A673 (cell line): ENCODE data around the gene PFKFB3. TPM values are rescaled to one million over a fixed set of nuclear protein-coding genes. Genes with fewer than 3 reads are reported as not detected.

Source experiments
- BruUV-seq: library from RNA; stranded (reverse); fragments of 400-500 nt; replicated peaks from 2 replicates; lab custom pipeline; 2021; lab: Mats Ljungman, UMichigan
- CTCF ChIA-PET: fragments of 300-600 bp; sonication (Branson Sonifier 250); formaldehyde crosslinking; loops from one replicate; lab custom pipeline; 2022; ENCODE audit warnings: antibody characterized with exemption; lab: Charles Lee
- POLR2A ChIA-PET: fragments of 300-600 bp; sonication (Branson Sonifier 250); formaldehyde crosslinking; loops from one replicate; lab custom pipeline; 2022; ENCODE audit warnings: antibody characterized with exemption; ENCODE audit not compliant: low non-redundant PET; lab: Charles Lee
- DNase-seq: peaks from one replicate; pipeline ENCODE4 v3.0.0-alpha.2; 2015; ENCODE audit warnings: low spot score
- H3K27ac ChIP-seq: fragments of 200-600 bp; sonication (generic); 2 replicates; pipeline ENCODE4 v1.5.1; 2016; ENCODE audit warnings: mixed run types, low read depth, mild to moderate bottlenecking, mixed read lengths, antibody characterized with exemption, low read length; ENCODE audit not compliant: poor library complexity, severe bottlenecking
- H3K27me3 ChIP-seq: fragments of 200-600 bp; sonication (generic); replicated peaks from 2 replicates; pipeline ENCODE4 v1.6.1; 2017; ENCODE audit warnings: mixed run types, low read depth, mild to moderate bottlenecking, mixed read lengths, antibody characterized with exemption, low read length; ENCODE audit not compliant: insufficient read depth, poor library complexity
- H3K36me3 ChIP-seq: fragments of 200-600 bp; sonication (generic); 2 replicates; pipeline ENCODE4 v1.6.1; 2016; ENCODE audit warnings: mixed run types, mild to moderate bottlenecking, mixed read lengths, antibody characterized with exemption, low read length; ENCODE audit not compliant: insufficient read depth, poor library complexity, severe bottlenecking
- H3K4me1 ChIP-seq: fragments of 200-600 bp; sonication (generic); 2 replicates; pipeline ENCODE4 v1.6.1; 2017; ENCODE audit warnings: mixed run types, mild to moderate bottlenecking, mixed read lengths, antibody characterized with exemption, low read length; ENCODE audit not compliant: insufficient read depth, poor library complexity, severe bottlenecking
- H3K4me3 ChIP-seq: fragments of 200-600 bp; sonication (generic); 2 replicates; pipeline ENCODE4 v1.5.1; 2016; ENCODE audit warnings: low read depth, mixed run types, mild to moderate bottlenecking, mixed read lengths, low read length; ENCODE audit not compliant: poor library complexity, severe bottlenecking
- H3K9me3 ChIP-seq: fragments of 200-600 bp; sonication (generic); 2 replicates; pipeline ENCODE4 v1.6.1; 2016; ENCODE audit warnings: mixed run types, low read depth, mild to moderate bottlenecking, mixed read lengths, antibody characterized with exemption, low read length; ENCODE audit not compliant: poor library complexity, severe bottlenecking
- EZH2 ChIP-seq: fragments of 200-600 bp; sonication (generic); IDR thresholded peaks from 2 replicates; pipeline ENCODE4 v1.6.1; 2017; ENCODE audit warnings: borderline replicate concordance, low read depth, mild to moderate bottlenecking, mixed read lengths, antibody characterized with exemption, low read length; ENCODE audit not compliant: poor library complexity, severe bottlenecking
- intact Hi-C: fragments of 100-400 bp; cut with micrococcal nuclease; formaldehyde crosslinking; loops from one replicate; pipeline ENCODE4 v1.10.0; 2022; ENCODE audit not compliant: unreplicated experiment
- total RNA-seq: library from RNA; stranded (reverse); gene quantifications from 2 replicates; pipeline ENCODE4 v1.2.3, GENCODE V29; 2021
- TF ChIP-seq, protein P1 (sequence below): fragments of 300-800, 200-600 bp; sonication (generic); conservative IDR thresholded peaks from 2 replicates; pipeline ENCODE4 v1.5.1; 2017; ENCODE audit warnings: low read depth, mild to moderate bottlenecking, antibody characterized with exemption, low read length, moderate library complexity, mixed read lengths

The PFKFB3 gene
- total RNA-seq, 1 experiment from 2014 or later: 53.0 TPM

DNA sequence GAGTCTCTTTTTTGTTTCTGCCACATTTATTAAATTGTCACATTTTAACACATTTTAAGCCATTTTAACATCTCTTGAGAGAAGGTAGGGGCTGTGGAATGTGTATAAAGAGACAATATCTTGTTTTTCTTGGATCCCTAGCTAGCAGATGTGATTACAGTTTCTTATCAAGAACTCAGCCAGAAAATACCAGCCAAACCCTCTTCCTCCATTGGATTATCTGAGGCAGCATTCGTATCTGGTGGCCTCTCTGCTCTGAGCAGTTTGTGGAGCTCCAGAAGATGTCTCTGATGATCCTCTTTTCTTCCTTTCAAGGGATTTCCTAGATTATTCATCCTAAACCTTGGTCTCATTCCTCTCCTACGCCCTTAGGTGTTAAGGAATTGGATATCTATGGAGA, 35.3 kb upstream of the PFKFB3 start:
- no peak overlapping the region for H3K4me3 ChIP-seq
- intact Hi-C loops: no loop called here
- TF ChIP-seq, protein P1, sequence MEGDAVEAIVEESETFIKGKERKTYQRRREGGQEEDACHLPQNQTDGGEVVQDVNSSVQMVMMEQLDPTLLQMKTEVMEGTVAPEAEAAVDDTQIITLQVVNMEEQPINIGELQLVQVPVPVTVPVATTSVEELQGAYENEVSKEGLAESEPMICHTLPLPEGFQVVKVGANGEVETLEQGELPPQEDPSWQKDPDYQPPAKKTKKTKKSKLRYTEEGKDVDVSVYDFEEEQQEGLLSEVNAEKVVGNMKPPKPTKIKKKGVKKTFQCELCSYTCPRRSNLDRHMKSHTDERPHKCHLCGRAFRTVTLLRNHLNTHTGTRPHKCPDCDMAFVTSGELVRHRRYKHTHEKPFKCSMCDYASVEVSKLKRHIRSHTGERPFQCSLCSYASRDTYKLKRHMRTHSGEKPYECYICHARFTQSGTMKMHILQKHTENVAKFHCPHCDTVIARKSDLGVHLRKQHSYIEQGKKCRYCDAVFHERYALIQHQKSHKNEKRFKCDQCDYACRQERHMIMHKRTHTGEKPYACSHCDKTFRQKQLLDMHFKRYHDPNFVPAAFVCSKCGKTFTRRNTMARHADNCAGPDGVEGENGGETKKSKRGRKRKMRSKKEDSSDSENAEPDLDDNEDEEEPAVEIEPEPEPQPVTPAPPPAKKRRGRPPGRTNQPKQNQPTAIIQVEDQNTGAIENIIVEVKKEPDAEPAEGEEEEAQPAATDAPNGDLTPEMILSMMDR: no peak
- no peak for TF ChIP-seq EZH2
- DNase-seq: no peak
- H3K27ac ChIP-seq: no peak overlapping the region
- BruUV-seq: no TSS peak
- H3K9me3 ChIP-seq: no peaks in the 10 kb centered on the region
- H3K4me1 ChIP-seq: peaks cover 32% of the 10 kb centered on the region
- H3K27me3 ChIP-seq: no peaks in the 10 kb centered on the region
- CTCF ChIA-PET: no interaction called here
- peaks cover 3% of the 10 kb centered on the region for H3K36me3 ChIP-seq
- POLR2A ChIA-PET: no interaction called here

DNA sequence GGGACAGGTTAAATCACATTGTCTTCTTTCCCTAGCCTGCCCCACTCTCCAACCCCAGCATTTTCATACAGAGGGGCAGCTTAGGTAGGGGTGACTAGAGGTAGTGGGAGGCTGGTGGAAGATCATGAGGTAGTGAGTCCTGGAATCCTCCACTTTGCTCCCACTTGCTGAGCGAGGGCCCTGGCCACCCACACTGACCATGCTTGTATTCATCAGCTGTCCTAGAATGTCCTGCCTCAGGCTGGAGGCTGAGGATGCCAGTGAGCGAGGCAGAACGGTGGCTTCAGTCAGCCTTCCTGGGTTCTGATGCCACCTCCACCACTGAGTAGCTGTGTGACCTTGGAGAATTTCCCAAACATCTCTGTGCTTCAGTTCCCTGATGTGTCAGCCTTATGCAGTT, 34.6 kb upstream of the PFKFB3 start:
- Histone ChIP-seq H3K36me3 (peaks cover 3% of the 10 kb centered on the region), H3K27me3 (no peaks in the 10 kb centered on the region), H3K27ac (no peak overlapping the region), H3K4me3 (no peak overlapping the region), H3K4me1 (peaks cover 32% of the 10 kb centered on the region), H3K9me3 (no peaks in the 10 kb centered on the region)
- TF ChIP-seq, protein P1: no peak
- no peak for TF ChIP-seq EZH2
- CTCF ChIA-PET: no interaction called here
- DNase-seq: no peak
- intact Hi-C loops: no loop called here
- no TSS peak for BruUV-seq
- POLR2A ChIA-PET: no interaction called here

DNA sequence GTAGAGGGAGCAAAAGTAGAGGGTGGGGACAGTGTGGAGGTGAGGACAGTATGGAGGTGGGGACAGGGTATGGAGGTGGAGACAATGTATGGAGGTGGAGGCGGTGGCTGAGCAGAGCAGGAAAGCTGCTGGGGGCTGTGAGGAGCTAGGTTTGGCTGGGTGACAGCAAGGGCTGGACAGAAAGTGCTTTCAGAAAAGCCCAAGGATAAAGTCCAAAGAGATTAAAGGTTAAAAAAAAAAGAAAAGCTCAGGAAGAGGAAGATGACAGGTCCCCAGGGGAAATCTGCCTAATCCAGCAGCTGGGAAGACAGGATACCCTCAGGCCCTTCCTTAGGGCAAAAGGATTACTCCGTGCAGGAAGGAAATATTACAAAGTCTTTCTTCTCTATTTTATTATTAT, 32.1 kb upstream of the PFKFB3 start:
- no peaks in the 10 kb centered on the region for H3K9me3 ChIP-seq
- CTCF ChIA-PET: interaction anchor here (1.2 kb wide), 1 partner anchor 231 kb away, joined by 4 read pairs; no protein-coding TSS in a partner anchor
- intact Hi-C loops: no loop called here
- DNase-seq: peak; percentile 39
- peaks cover 3% of the 10 kb centered on the region for H3K36me3 ChIP-seq
- TF ChIP-seq EZH2: no peak
- TF ChIP-seq, protein P1: no peak
- H3K4me1 ChIP-seq: peaks cover 27% of the 10 kb centered on the region
- no peak overlapping the region for H3K27ac ChIP-seq
- H3K27me3 ChIP-seq: no peaks in the 10 kb centered on the region
- BruUV-seq: no TSS peak
- POLR2A ChIA-PET: no interaction called here
- H3K4me3 ChIP-seq: no peak overlapping the region
